Left colon (tissue), 2 donors: ENCODE results near the gene MTFR2. TPM values are rescaled to one million over a fixed set of nuclear protein-coding genes. Genes with fewer than 3 reads are reported as not detected.

Source experiments
- ATAC-seq: fragments of 200-7000 bp; cut with Tn5 transposase; one replicate; pipeline ENCODE4 v1.9.1; 2020; ENCODE audit warnings: mild to moderate bottlenecking, moderate library complexity
- DNase-seq, 2 donors: peaks; one replicate each; pipeline ENCODE4 v3.0.0-alpha.2; 2020
- intact Hi-C, 2 donors: fragments of 100-400 bp; cut with DNase I in 1 of 2; cut with micrococcal nuclease in 1 of 2; formaldehyde crosslinking; loops; one replicate each; pipeline versions ENCODE4 v1.11.2 to v1.14.0; 2022; cut with DNase I, micrococcal nuclease
- total RNA-seq, 2 donors: library from RNA; stranded (reverse); fragmentation: NEBNext Ultra II Directional; extraction: Animal tissue kit (Norgen Biotek cat#: 25700); gene quantifications; one replicate each; pipeline ENCODE4 v1.2.1, GENCODE V29; 2021
- donor health status: DM: no; HTN: no; CAD: no.
- donor health status: DM: yes; HTN: yes; CAD: no.

MTFR2 gene
- total RNA-seq, 2 donors from 2014 or later = 1.2 to 3.1 TPM

- intact Hi-C loops = no loop called here
- DNase-seq (no peak), ATAC-seq (no peak)
Observed at GRCh38 chr6:136208783-136209182, 41.3 kb downstream of the MTFR2 start.

- DNase-seq = no peak
- ATAC-seq = no peak
- intact Hi-C loops = no loop called here
Observed at GRCh38 chr6:136201732-136202131, 48.4 kb downstream of the MTFR2 start.

- ATAC-seq (no peak), DNase-seq (no peak)
- intact Hi-C loops = no loop called here
Observed at GRCh38 chr6:136192902-136193301, 57.2 kb downstream of the MTFR2 start.

- intact Hi-C loops = no loop called here
- no peak for ATAC-seq
- DNase-seq = no peak
Observed at GRCh38 chr6:136191606-136192312, 58.4 kb downstream of the MTFR2 start.

- ATAC-seq = no peak
- no peak for DNase-seq
- intact Hi-C loops = no loop called here
Observed at GRCh38 chr6:136189104-136189503, 61.0 kb downstream of the MTFR2 start.

GRCh38 chr6:136188486-136188885, 61.6 kb downstream of the MTFR2 start:
- intact Hi-C loops = no loop called here
- ATAC-seq = no peak
- DNase-seq = no peak

GRCh38 chr6:136186363-136186762, 63.7 kb downstream of the MTFR2 start:
- ATAC-seq (no peak), DNase-seq (no peak)
- intact Hi-C loops = no loop called here

- intact Hi-C loops = no loop called here
- ATAC-seq (no peak), DNase-seq (no peak)
Observed at GRCh38 chr6:136184738-136185137, 65.4 kb downstream of the MTFR2 start.

- DNase-seq (no peak), ATAC-seq (no peak)
- intact Hi-C loops = no loop called here
Observed at GRCh38 chr6:136181861-136182260, 68.2 kb downstream of the MTFR2 start.

- ATAC-seq (no peak), DNase-seq (no peak)
- intact Hi-C loops = no loop called here
Observed at GRCh38 chr6:136181512-136181833, 68.6 kb downstream of the MTFR2 start.

Other genes with a start within 250 kb of the MTFR2 start
- 100 to 1,000 TPM; 106 to 115 TPM for gene BCLAF1, start 39.5 kb upstream of the MTFR2 start, total RNA-seq